T-helper 2 cell treated with Interferon-gamma antibody and Interleukin-4, amounts not matched to agents 5 μg/mL and 100 μg/mL, for 36 hours (primary cell): ENCODE measurements around the gene UBA52.
"Not testable (repeated sequence)": the region's sequence is repeated elsewhere in the genome, so short reads cannot be mapped to it uniquely, and the experiment has no call there.

Experiments used
- DNase-seq: peaks from one replicate; pipeline ENCODE4 v3.0.0; 2021; ENCODE audit warnings: low spot score
- H3K27ac Mint-ChIP-seq: one replicate; pipeline ENCODE4 v1.8.0; 2021; ENCODE audit warnings: mild to moderate bottlenecking, mixed read lengths
- H3K27me3 Mint-ChIP-seq: one replicate; pipeline ENCODE4 v1.8.0; 2021; ENCODE audit warnings: low read depth, mixed read lengths
- H3K36me3 Mint-ChIP-seq: one replicate; pipeline ENCODE4 v1.8.0; 2021; ENCODE audit warnings: low read depth, mixed read lengths
- H3K4me1 Mint-ChIP-seq: one replicate; pipeline ENCODE4 v1.8.0; 2021; ENCODE audit warnings: low read depth, mixed read lengths
- H3K4me3 Mint-ChIP-seq: one replicate; pipeline ENCODE4 v1.8.0; 2022; ENCODE audit warnings: mild to moderate bottlenecking, moderate library complexity, mixed read lengths
- H3K9me3 Mint-ChIP-seq: one replicate; pipeline ENCODE4 v1.8.0; 2021; ENCODE audit warnings: mixed read lengths

The UBA52 gene

DNA sequence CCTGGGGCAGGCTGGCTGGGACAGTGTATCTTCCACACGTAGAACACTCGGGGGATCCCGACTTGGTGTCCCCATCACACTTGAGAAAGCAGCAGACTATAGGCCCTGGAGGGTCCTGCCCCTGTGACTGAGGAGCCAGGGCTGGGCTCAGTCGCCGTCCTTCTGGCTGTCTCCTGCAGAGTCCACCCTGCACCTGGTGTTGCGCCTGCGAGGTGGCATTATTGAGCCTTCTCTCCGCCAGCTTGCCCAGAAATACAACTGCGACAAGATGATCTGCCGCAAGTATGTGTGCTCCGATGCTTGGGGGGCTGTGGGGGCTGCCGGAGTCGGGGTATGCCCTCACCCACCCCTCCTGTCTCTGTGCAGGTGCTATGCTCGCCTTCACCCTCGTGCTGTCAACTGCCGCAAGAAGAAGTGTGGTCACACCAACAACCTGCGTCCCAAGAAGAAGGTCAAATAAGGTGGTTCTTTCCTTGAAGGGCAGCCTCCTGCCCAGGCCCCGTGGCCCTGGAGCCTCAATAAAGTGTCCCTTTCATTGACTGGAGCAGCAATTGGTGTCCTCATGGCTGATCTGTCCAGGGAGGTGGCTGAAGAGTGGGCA lies 3.1 kb downstream of the UBA52 start:
- H3K4me3 Mint-ChIP-seq, result peak overlapping the region; percentile 24
- peaks cover 14% of the 10 kb centered on the region for H3K4me1 Mint-ChIP-seq
- H3K36me3 Mint-ChIP-seq, result peaks cover 45% of the 10 kb centered on the region
- no peak for DNase-seq
- H3K9me3 Mint-ChIP-seq, result no peaks in the 10 kb centered on the region
- no peaks in the 10 kb centered on the region for H3K27me3 Mint-ChIP-seq
- H3K27ac Mint-ChIP-seq, result no peak overlapping the region

GRCh38 chr19:18576383-18576782 lies 4.7 kb downstream of the UBA52 start:
- peaks cover 41% of the 10 kb centered on the region for H3K36me3 Mint-ChIP-seq
- no peak overlapping the region for H3K4me3 Mint-ChIP-seq
- DNase-seq, result no peak
- no peaks in the 10 kb centered on the region for H3K9me3 Mint-ChIP-seq
- H3K4me1 Mint-ChIP-seq, result peaks cover 13% of the 10 kb centered on the region
- no peak overlapping the region for H3K27ac Mint-ChIP-seq
- H3K27me3 Mint-ChIP-seq, result no peaks in the 10 kb centered on the region

- Mint-ChIP-seq H3K27ac (no peak overlapping the region), H3K4me1 (peaks cover 12% of the 10 kb centered on the region), H3K9me3 (no peaks in the 10 kb centered on the region), H3K27me3 (no peaks in the 10 kb centered on the region), H3K4me3 (no peak overlapping the region), H3K36me3 (peaks cover 36% of the 10 kb centered on the region)
- DNase-seq, result no peak
Observed at GRCh38 chr19:18577365-18577914, 5.8 kb downstream of the UBA52 start.

DNA sequence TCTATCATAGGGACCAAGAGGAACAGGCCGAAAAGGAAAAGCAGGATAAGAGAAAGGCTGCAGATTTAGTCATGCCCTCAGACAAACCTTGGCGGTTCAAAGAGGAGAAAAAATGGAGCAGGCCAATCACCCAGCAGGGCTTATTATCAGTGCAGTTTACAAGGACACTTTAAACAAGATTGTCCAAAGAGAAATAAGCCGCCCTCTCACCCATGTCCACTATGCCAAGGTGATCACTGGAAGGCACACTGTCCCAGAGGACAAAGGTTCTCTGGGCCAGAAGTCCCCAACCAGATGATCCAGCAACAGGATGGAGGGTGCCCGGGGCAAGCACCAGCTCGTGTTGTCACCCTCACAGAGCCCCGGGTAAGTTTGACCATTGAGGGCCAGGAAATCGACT lies 8.7 kb downstream of the UBA52 start:
- H3K27me3 Mint-ChIP-seq, result no peaks in the 10 kb centered on the region
- peaks cover 8% of the 10 kb centered on the region for H3K4me1 Mint-ChIP-seq
- H3K27ac Mint-ChIP-seq, result no peak overlapping the region
- no peak for DNase-seq
- H3K4me3 Mint-ChIP-seq, result no peak overlapping the region
- peaks cover 8% of the 10 kb centered on the region for H3K36me3 Mint-ChIP-seq
- H3K9me3 Mint-ChIP-seq, result no peaks in the 10 kb centered on the region

- Mint-ChIP-seq H3K4me1 (peaks cover 23% of the 10 kb centered on the region), H3K27me3 (no peaks in the 10 kb centered on the region), H3K4me3 (peak overlapping the region; percentile 4), H3K9me3 (no peaks in the 10 kb centered on the region), H3K27ac (no peak overlapping the region), H3K36me3 (peaks cover 14% of the 10 kb centered on the region)
- no peak for DNase-seq
Observed at GRCh38 chr19:18586306-18586705, 14.6 kb downstream of the UBA52 start.

- H3K36me3 Mint-ChIP-seq, result peaks cover 14% of the 10 kb centered on the region
- DNase-seq, result no peak
- H3K27me3 Mint-ChIP-seq, result no peaks in the 10 kb centered on the region
- peak overlapping the region; percentile 91 for H3K4me3 Mint-ChIP-seq
- H3K4me1 Mint-ChIP-seq, result peaks cover 23% of the 10 kb centered on the region
- H3K27ac Mint-ChIP-seq, result peak overlapping the region; percentile 92
- no peaks in the 10 kb centered on the region for H3K9me3 Mint-ChIP-seq
Observed at GRCh38 chr19:18587561-18587960, 15.9 kb downstream of the UBA52 start.

GRCh38 chr19:18587962-18588610 lies 16.4 kb downstream of the UBA52 start:
- Mint-ChIP-seq H3K27ac (peak overlapping the region; percentile 92), H3K36me3 (peaks cover 14% of the 10 kb centered on the region), H3K27me3 (no peaks in the 10 kb centered on the region), H3K4me1 (peaks cover 23% of the 10 kb centered on the region), H3K4me3 (peak overlapping the region; percentile 91), H3K9me3 (no peaks in the 10 kb centered on the region)
- DNase-seq, result no peak

DNA sequence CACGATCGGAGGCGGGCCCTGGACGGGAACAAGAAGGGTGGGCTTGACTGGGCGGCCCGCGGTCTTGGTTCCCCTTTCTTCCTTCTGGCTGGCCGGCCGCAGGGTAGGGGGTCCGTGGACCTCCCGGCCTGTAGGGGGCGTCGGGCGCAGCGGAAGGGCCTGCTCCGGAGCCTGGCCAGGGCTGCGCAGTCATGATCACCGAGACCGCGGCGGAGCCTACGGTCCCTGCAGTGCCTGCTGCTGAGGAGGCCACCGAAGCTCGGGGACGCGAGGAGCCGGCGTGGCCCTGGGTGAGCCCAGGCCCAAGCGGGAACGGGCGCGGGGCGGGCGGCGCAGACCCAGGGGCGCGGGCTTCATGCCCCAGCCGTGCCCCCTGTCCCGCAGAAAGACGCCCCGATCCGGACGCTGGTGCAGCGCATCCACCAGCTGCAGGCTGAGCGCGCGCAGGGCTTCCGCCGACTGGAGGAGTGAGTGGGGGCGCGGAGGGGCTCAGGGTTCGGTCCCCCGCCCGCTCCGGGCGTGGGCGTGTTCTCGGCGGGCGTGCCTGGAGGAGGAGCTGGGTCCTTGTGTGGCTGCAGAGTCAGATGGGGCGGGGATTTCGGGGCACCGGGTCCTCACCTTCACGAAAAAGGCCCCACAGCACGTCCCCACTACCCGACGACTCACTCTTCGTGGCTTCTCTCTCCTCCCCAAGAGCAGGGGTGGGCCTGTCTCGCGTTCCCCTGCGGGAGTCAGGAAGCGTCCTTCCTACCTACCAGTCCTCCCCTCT lies 17.1 kb downstream of the UBA52 start, which contains the start of gene REX1BD:
Gene REX1BD, plus strand, starts transcription at position 188 of the 769 bp plus-strand sequence. Its CDS starts 4 bp downstream, at position 192.
- no peaks in the 10 kb centered on the region for H3K27me3 Mint-ChIP-seq
- peak within 1 kb of the TSS; percentile 92 for H3K27ac Mint-ChIP-seq
- no peaks in the 10 kb centered on the region for H3K9me3 Mint-ChIP-seq
- H3K4me1 Mint-ChIP-seq, result peaks cover 25% of the 10 kb centered on the region
- peak; percentile 86 for DNase-seq
- H3K4me3 Mint-ChIP-seq, result peak within 1 kb of the TSS; percentile 91
- H3K36me3 Mint-ChIP-seq, result peaks cover 14% of the 10 kb centered on the region

DNA sequence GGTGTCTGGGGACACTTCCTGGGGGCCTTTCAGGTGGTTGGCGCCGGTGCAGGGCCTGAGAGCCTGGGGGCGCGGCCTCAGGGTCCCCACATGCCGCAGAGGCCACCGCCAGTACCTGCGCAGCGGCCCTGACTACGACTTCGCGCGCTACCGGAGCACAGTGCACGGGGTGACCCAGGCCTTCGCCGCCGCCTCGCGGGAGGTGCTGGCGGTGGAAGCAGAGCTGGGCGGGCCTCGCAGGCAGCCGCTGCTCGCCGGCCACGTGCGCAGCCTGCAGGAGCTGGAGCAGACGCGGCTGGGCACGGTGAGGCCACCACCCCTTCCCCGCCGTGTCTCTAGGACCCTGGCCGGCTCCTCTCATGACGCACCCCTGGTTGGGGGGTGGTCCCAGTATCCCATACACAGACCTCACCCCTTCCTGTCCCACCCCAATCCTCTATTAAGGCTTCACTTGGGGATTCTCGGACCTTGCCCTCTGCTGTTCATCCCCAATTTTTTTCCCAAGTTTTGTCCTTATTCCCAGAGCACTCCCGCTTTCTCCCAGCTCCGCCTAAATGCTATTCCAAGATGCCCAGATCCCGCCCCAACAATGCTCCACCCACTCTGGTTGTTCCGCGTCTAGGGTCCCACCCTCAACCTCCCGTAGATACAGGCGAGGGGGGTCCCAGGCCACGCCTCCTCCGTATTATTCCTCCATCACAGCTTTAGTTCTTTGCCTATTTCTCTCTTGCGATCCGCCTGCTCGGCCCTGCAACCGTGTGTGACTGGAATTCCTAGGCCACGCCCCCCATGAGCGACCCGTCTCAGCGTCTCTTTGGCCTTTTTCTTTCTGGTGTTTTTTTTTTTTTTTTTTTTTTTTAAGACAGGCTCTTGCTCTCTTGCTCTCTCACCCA lies 18.0 kb downstream of the UBA52 start:
- peaks cover 14% of the 10 kb centered on the region for H3K36me3 Mint-ChIP-seq
- no peaks in the 10 kb centered on the region for H3K9me3 Mint-ChIP-seq
- H3K4me1 Mint-ChIP-seq, result peaks cover 27% of the 10 kb centered on the region
- peak; percentile 69 for DNase-seq
- H3K27ac Mint-ChIP-seq, result peak overlapping the region; percentile 84
- H3K4me3 Mint-ChIP-seq, result peak overlapping the region; percentile 91
- peaks cover under 1% of the 10 kb centered on the region for H3K27me3 Mint-ChIP-seq

DNA sequence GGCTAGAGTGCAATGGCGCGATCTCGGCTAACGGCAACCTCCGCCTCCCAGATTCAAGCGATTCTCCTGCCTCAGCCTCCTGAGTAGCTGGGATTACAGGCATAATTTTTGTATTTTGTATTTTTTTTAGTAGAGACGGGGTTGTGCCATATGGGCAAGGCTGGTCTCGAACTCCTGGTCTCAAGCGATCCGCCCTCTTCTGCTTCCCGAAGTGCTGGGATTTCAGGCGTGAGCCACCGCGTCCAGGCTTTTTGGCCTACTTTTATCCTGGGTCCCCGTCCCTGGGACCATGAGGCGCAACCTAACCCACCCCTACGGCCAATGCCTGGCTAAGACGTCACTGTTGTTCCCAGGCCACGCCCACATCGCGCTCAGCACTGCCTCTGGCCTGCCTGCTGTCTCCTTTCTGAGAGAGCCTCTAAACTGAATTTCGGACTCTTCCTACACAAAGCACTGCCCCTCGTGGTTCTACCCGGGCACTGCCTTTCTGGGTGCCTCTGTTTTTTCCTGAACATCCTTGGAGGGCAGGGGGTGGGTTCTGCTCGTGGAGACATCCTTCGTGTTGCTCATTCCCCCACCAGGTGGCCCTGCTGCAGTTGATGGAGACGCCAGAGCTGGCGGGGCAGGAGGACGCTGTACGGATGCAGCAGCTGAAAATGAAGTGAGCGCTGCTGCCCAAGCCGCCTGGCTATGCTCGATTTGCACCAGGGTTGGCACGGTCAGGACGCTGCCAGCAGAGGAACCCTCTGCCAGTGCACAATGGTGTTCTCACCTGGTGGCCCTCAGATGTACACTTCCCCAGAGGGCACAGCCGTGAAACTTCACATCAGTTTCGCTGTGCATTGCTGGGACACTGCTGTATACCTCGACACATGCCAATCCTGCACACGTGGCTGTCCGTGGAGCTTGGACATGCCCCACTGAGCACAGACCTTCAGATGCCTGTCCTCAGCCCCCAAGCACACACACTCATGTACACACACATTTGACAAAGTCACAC lies 18.9 kb downstream of the UBA52 start:
- peak overlapping the region; percentile 91 for H3K4me3 Mint-ChIP-seq
- DNase-seq, result no peak
- H3K9me3 Mint-ChIP-seq, result no peaks in the 10 kb centered on the region
- H3K4me1 Mint-ChIP-seq, result peaks cover 22% of the 10 kb centered on the region
- peak overlapping the region; percentile 84 for H3K27ac Mint-ChIP-seq
- peaks cover 14% of the 10 kb centered on the region for H3K36me3 Mint-ChIP-seq
- peaks cover 6% of the 10 kb centered on the region for H3K27me3 Mint-ChIP-seq

DNA sequence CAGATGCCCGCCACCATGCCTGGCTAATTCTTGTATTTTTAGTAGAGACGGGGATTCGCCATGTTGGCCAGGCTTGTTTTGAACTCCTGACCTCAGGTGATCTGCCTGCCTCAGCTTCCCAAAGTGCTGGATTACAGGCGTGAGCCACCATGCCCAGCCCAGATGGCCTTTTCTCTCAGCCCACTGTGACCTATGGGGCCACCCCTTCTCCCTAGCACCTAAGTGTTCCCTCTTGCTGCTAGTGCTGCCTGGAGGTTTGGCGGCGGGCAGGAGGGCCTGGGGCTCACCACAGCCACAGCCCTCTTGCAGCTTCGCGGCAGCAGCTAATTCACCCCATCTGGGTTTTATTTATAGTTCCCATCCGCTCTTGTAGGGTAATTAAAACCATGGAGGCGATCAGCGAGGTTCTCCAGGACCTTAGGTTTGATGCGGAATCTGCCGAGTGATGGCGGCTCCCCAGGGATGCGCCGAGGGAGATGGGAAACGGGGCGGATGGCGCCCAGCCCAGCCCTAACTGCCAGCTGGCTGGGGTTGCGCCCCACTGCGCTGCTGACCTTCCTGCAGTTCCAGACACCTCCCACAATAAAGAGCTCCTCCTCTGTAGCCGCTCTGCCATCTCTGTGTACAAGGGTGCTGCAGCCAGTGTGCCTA lies 20.2 kb downstream of the UBA52 start:
- peak overlapping the region; percentile 43 for H3K4me3 Mint-ChIP-seq

GRCh38 chr19:18592732-18593131 lies 21.1 kb downstream of the UBA52 start:
- H3K9me3 Mint-ChIP-seq, H3K4me3 Mint-ChIP-seq, DNase-seq, H3K27ac Mint-ChIP-seq: not testable (repeated sequence)
- Mint-ChIP-seq H3K36me3 (peaks cover 14% of the 10 kb centered on the region), H3K4me1 (peaks cover 20% of the 10 kb centered on the region), H3K27me3 (peaks cover 17% of the 10 kb centered on the region)

More for the DNA sequence above, 20.2 kb downstream of the UBA52 start:
- peaks cover 22% of the 10 kb centered on the region for H3K4me1 Mint-ChIP-seq
- no peak for DNase-seq
- no peak overlapping the region for H3K27ac Mint-ChIP-seq
- H3K27me3 Mint-ChIP-seq, result peaks cover 15% of the 10 kb centered on the region
- H3K36me3 Mint-ChIP-seq, result peaks cover 14% of the 10 kb centered on the region
- H3K9me3 Mint-ChIP-seq, result no peaks in the 10 kb centered on the region
